Cardiac fibroblast (primary cell): Measurements from ENCODE around the gene KMT2C.

Experiments
- DNase-seq, 2 donors: peaks; one replicate each; pipeline versions ENCODE4 v3.0.0 to v3.0.0-alpha.2; 2010; ENCODE audit warnings: low read depth in 2 of 2
- H3K4me3 ChIP-seq, 2 donors: replicated peaks in 1 of 2; 1 replicate in 1 of 2; 2 replicates in 1 of 2; pipeline ENCODE4 v1.5.1; 2011; ENCODE audit warnings: low read depth in 2 of 2, low read length in 2 of 2, mild to moderate bottlenecking in 2 of 2, moderate library complexity in 1 of 2
- CTCF ChIP-seq: IDR thresholded peaks from one replicate; pipeline ENCODE4 v1.5.1; 2011; ENCODE audit warnings: low read depth, mild to moderate bottlenecking, low read length, inconsistent platforms

The KMT2C gene

GRCh38 chr7:152202056-152202455 lies 233.7 kb downstream of the KMT2C start:
- DNase-seq, result peak; percentile 42 to 57
- TF ChIP-seq CTCF, result no peak
- H3K4me3 ChIP-seq, result no peak overlapping the region

GRCh38 chr7:152200395-152200794 lies 235.4 kb downstream of the KMT2C start:
- no peak for TF ChIP-seq CTCF
- no peak for DNase-seq
- no peak overlapping the region for H3K4me3 ChIP-seq

- no peak overlapping the region for H3K4me3 ChIP-seq
- DNase-seq, result no peak
- no peak for TF ChIP-seq CTCF
Measured at GRCh38 chr7:152196391-152196790, 239.4 kb downstream of the KMT2C start.

- no peak for DNase-seq
- no peak overlapping the region for H3K4me3 ChIP-seq
- TF ChIP-seq CTCF, result no peak
Measured at GRCh38 chr7:152193880-152194279, 241.9 kb downstream of the KMT2C start.

GRCh38 chr7:152189061-152189460 lies 246.7 kb downstream of the KMT2C start:
- no peak for TF ChIP-seq CTCF
- DNase-seq, result peak; percentile 23 to 36

GRCh38 chr7:152185558-152185957 lies 250.2 kb downstream of the KMT2C start:
- DNase-seq, result peak in 1 of 2 donors; percentile 20
- no peak for TF ChIP-seq CTCF
- H3K4me3 ChIP-seq, result no peak overlapping the region

More at GRCh38 chr7:152189061-152189460, 246.7 kb downstream of the KMT2C start:
- H3K4me3 ChIP-seq, result no peak overlapping the region

- no peak for DNase-seq
- TF ChIP-seq CTCF, result no peak
- no peak overlapping the region for H3K4me3 ChIP-seq
Measured at GRCh38 chr7:152180587-152180986, 255.2 kb downstream of the KMT2C start.
